Smooth muscle cell of the pulmonary artery (primary cell): ENCODE measurements around the gene BRD7. TPM values are rescaled to one million over a fixed set of nuclear protein-coding genes. Genes with fewer than 3 reads are reported as not detected.

Experiments used
- total RNA-seq: library from RNA; depleted of rRNA; stranded (reverse); fragments of >200 nt; gene quantifications from 2 replicates; pipeline ENCODE4 v1.2.3, GENCODE V29; 2014

Gene BRD7
- total RNA-seq: 33.0 and 33.4 TPM in 2 replicates

DNA sequence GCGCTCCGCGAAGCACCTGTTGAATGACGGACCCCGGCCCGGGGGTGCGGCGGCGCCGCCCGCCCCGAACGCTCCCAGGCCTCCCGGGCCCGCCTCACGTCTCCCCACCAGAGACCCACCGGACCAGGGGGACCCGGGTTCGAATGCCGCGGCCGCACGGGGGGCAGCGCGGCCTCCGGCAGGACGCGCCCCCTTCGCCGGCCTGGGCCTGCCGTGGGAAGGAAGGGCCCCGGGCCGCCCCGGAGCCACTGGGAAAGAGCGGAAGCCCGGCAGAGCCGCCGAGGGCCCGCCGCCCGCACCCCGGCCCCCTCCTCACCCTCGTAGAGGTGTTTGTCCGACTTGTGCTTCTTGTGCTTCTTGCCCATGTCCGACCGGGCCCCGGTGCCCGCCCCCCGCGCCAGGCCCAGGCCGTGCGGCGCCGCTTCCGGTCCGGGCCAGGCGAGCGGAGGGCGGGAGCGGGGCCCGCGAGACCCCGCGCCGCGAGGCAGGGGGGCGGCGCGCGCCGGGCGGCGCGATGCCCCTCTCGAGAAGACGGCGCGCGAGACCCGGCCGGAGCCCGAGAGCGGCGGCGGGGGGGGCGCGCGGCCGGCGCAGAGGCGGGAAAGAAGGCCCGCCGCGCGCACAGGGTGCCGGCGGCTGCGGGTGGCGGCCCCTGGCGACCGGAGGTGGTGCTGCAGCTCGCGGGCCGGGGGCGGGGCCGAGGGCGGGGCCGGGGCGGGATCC lies at the start of gene BRD7:
Gene BRD7, minus strand, starts transcription at position 579 of the 723 bp plus-strand sequence. Its CDS starts 214 bp downstream, at position 365.

DNA sequence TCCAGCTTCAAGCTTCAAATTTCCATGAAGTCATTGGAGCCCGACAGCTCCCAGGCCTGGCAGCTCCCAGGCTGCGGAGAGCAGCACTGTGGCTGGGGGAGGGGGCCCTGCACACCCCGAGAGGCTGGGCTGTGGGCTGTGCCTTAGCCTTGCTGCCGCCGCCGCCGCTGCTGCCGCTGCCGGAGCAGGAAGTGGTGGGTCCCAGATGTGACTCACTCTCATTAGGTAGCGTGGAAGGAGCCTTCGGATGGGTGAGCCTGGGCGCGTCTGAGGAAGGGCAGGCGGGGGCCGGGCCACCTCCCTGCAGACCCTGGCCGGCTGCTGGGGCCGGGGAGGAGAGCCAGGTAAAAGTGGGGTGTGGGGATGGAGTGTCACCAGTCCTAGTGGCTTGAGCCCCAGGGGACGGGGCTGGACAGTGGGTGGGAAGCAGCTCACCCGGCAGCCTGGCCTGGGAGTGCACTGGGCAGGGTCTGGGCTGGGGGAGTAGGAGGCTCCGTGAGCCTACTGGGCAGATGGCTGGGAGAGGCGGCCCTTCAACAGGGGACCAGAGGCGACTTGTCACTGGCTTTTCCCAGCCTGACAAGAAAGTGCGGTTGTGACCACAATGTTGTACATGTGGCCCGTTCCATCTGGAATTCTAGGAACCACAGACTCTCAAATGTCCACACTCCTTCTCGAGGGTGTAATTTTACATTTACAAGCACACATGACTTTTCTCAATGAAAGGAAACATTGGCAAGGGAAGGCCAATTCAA lies 102.3 kb downstream of the BRD7 start, which contains the start of gene ADCY7:
Gene ADCY7, plus strand, starts transcription at position 215 of the 755 bp plus-strand sequence. CDS start 21,629 bp downstream, outside the sequence.

Other genes with a start within 250 kb of the BRD7 start
- 12.5 and 12.9 TPM in 2 replicates for gene TENT4B, start 215.7 kb downstream of the BRD7 start, total RNA-seq
- gene ADCY7, start 102.4 kb downstream of the BRD7 start, total RNA-seq: 63.6 and 131 TPM in 2 replicates
- 0.17 and 0.65 TPM in 2 replicates for gene NKD1, start 179.4 kb upstream of the BRD7 start, total RNA-seq